ENCODE results near the gene HM13. TPM values are rescaled to one million over a fixed set of nuclear protein-coding genes. Genes with fewer than 3 reads are reported as not detected.

Gene HM13
- total and polyA plus RNA-seq, 2 of the 4 experiments (the other 2 are of a cell fraction) = 53.2 to 203 TPM

- BruUV-seq (replicated peaks) = TSS peak; percentile 99
- Histone ChIP-seq H3K27me3 (ENCODE audit: control insufficient read depth, insufficient read depth, low read length) (no peaks in the 10 kb centered on the region), H2BK15ac (ENCODE audit: low read depth, low read length) (peak within 1 kb of the TSS; percentile 7; the same call in 1 of the 3 replicates), H2BK5ac (ENCODE audit: low read depth, low read length, poor library complexity, severe bottlenecking) (peak within 1 kb of the TSS; percentile 59), H3K36me3 (ENCODE audit: control insufficient read depth, insufficient read depth, low read length) (peaks cover 1% of the 10 kb centered on the region; the same call in 1 of the 2 replicates), H3K4me3 (ENCODE audit: insufficient read depth, low read depth, low read length) (peak within 1 kb of the TSS; percentile 66), H2AFZ (replicated peaks; ENCODE audit: low read length, poor library complexity) (peak within 1 kb of the TSS; percentile 85), H2AK9ac (replicated peaks; ENCODE audit: low read depth, low read length, poor library complexity) (peak within 1 kb of the TSS; percentile 63), H3K27ac (ENCODE audit: insufficient read depth, low read length) (peak within 1 kb of the TSS; percentile 87), H4K91ac (ENCODE audit: insufficient read depth, low read depth, low read length) (peak within 1 kb of the TSS; percentile 85), H3K14ac (replicated peaks; ENCODE audit: low read depth, low read length) (peak within 1 kb of the TSS; percentile 85), H2AK5ac (ENCODE audit: low read depth, low read length) (peak within 1 kb of the TSS; percentile 85), H3K4ac (ENCODE audit: low read depth, low read length) (peak within 1 kb of the TSS; percentile 87), H3K4me1 (ENCODE audit: control insufficient read depth, insufficient read depth, low read length) (peaks cover 21% of the 10 kb centered on the region), H2BK120ac (ENCODE audit: low read depth, low read length) (peak within 1 kb of the TSS; percentile 85), H3K4me2 (ENCODE audit: low read depth, low read length) (peak within 1 kb of the TSS; percentile 84), H3K9ac (ENCODE audit: low read depth, low read length) (peak within 1 kb of the TSS; percentile 85), H3K9me3 (ENCODE audit: control insufficient read depth, insufficient read depth, low read length) (no peaks in the 10 kb centered on the region), H4K5ac (ENCODE audit: low read depth, low read length) (peak within 1 kb of the TSS; percentile 4; the same call in 1 of the 2 replicates), H4K8ac (ENCODE audit: low read depth in 2 of 2, low read length in 2 of 2) (peak within 1 kb of the TSS; percentile 87 to 88; a peak in 3 of 4 replicates), H3K23ac (ENCODE audit: low read depth, low read length) (peak within 1 kb of the TSS; percentile 86), H3K79me1 (ENCODE audit: low read depth in 1 of 2, low read length in 2 of 2) (peaks cover 0 to 17% of the 10 kb centered on the region in 2 experiments; a peak in 2 of 4 replicates), H3K18ac (ENCODE audit: low read depth, low read length) (peak within 1 kb of the TSS; percentile 39), H2BK20ac (ENCODE audit: low read depth, low read length) (peak within 1 kb of the TSS; percentile 20; the same call in 1 of the 2 replicates), H3K56ac (ENCODE audit: extremely low read depth, insufficient read depth, low read length) (peak within 1 kb of the TSS; percentile 99), H3K9me1 (ENCODE audit: insufficient read depth, low read length) (no peaks in the 10 kb centered on the region), H4K20me1 (ENCODE audit: insufficient read depth, low read length) (peaks cover 18% of the 10 kb centered on the region)
- intact Hi-C loops (cut with micrococcal nuclease) = loop anchor here (1.0 kb wide), 1 partner anchor 33 kb away; no protein-coding TSS in a partner anchor
- dilution Hi-C loops (cut with HindIII; ENCODE audit: low sequenced_read_pairs, unreplicated experiment) = no loop called here
- peak; percentile 99 for TF ChIP-seq POLR2A (IDR thresholded peaks at IDR 0.05; ENCODE audit: low read depth, low read length)
- TF ChIP-seq USF2 (IDR thresholded peaks at IDR 0.05; ENCODE audit: low read depth, low read length) = peak; percentile 55
- 0 out of 2 replicates have a peak, but pooled peaks have one; percentile 34 for TF ChIP-seq NFE2L2 (IDR thresholded peaks at IDR 0.05; ENCODE audit: low read depth, low read length)
- no peak for TF ChIP-seq RCOR1 (IDR thresholded peaks at IDR 0.05; ENCODE audit: insufficient replicate concordance, low read length)
- TF ChIP-seq MXI1 (IDR thresholded peaks at IDR 0.05; ENCODE audit: borderline replicate concordance, low read depth, low read length) = peak; percentile 52; the same call in 1 of the 2 replicates
- no peak for TF ChIP-seq RFX5 (IDR thresholded peaks at IDR 0.05; ENCODE audit: low read depth, low read length)
- peak; percentile 70; the same call in 1 of the 2 replicates for TF ChIP-seq MAZ (IDR thresholded peaks at IDR 0.05; ENCODE audit: borderline replicate concordance, low read depth, low read length)
- in situ Hi-C loops (cut with MboI; ENCODE audit: low sequenced_read_pairs) = loop anchor here (5.0 kb wide), 1 partner anchor 43 kb away; no protein-coding TSS in a partner anchor
- peak; percentile 93 for DNase-seq
- CTCF ChIA-PET = interaction anchor here (1.1 to 2.5 kb wide), 5 partner anchors 32 to 45 kb away, joined by 4 to 8 read pairs (median 6); no protein-coding TSS in a partner anchor
- ATAC-seq (ENCODE audit: low read depth) = peak; percentile 84
- POLR2A ChIA-PET (ENCODE audit: unreplicated experiment) = interaction anchor here (1.4 to 1.7 kb wide), 2 partner anchors 10 to 33 kb away, joined by 6 to 8 read pairs; no protein-coding TSS in a partner anchor
- WGBS, 2 experiments (ENCODE audit: extremely low coverage in 2 of 2, insufficient read length in 1 of 2) = 0% methylated on average over 53 of the region's 74 CpGs; no CpG with 5 or more reads in 1 of the 2 experiments
Measured at GRCh38 chr20:31605031-31605901, 91.0 kb downstream of the HM13 start, which contains the start of gene ID1. ID1 (plus strand) TSS chr20:31605289; CDS start chr20:31605388, 99 bp downstream.

Measured in IMR-90 (cell line).